Cerebellar nuclear complex (tissue), 1 donor: Measurements from ENCODE around the gene XIST.
"Not testable (repeated sequence)": the region's sequence is repeated elsewhere in the genome, so short reads cannot be mapped to it uniquely, and the experiment has no call there.

Experiments used
- DNase-seq, 2 experiments: peaks; one replicate each; lab custom pipeline; 2025; lab: John Stamatoyannopoulos, UW

XIST gene

GRCh38 chrX:73852467-73852866 is at the start of gene XIST:
Gene XIST, minus strand, starts transcription at chrX:73852714.
- peak in 1 of 2 experiments; percentile 34 for DNase-seq

- not testable (repeated sequence) for DNase-seq
Measured at GRCh38 chrX:73898315-73898714, 45.8 kb upstream of the XIST start.

GRCh38 chrX:73892515-73893090 is 40.1 kb upstream of the XIST start:
- DNase-seq = not testable (repeated sequence)

DNA sequence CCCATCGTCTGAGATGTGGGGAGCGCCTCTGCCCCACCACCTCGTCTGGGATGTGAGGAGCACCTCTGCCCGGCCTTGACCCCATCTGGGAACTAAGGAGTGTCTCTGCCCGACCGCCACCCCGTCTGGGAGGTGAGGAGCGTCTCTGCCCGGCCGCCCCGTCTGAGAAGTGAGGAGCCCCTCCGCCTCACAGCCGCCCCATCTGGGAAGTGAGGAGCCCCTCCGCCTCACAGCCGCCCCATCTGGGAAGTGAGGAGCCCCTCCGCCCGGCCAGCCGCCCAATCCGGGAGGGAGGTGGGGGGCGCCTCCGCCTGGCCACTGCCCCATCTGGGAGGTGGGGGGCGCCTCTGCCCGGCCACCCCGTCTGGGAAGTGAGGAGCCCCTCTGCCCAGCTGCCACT is 29.7 kb upstream of the XIST start:
- DNase-seq = not testable (repeated sequence)

- DNase-seq = no peak
Measured at GRCh38 chrX:73877687-73878086, 25.2 kb upstream of the XIST start.

GRCh38 chrX:73876911-73877310 is 24.4 kb upstream of the XIST start:
- no peak for DNase-seq

GRCh38 chrX:73868916-73869315 is 16.4 kb upstream of the XIST start:
- DNase-seq = no peak

DNA sequence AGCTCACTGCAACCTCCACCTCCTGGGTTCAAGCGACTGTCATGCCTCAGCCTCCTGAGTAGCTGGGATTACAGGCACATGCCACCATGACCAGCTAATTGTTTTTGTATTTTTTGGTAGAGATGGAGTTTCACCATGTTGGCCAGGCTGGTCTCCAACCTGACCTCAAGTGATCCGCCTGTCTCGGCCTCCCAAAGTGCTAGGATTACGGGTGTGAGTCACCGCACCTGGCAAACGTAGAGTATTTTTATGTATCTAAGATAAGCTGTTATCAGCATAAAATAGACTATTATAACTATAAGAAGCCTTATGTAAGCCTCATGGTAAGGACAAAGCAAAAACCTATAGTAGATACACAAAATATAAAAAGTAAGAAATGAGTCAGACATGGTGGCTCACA is 14.6 kb upstream of the XIST start:
- DNase-seq = no peak

DNA sequence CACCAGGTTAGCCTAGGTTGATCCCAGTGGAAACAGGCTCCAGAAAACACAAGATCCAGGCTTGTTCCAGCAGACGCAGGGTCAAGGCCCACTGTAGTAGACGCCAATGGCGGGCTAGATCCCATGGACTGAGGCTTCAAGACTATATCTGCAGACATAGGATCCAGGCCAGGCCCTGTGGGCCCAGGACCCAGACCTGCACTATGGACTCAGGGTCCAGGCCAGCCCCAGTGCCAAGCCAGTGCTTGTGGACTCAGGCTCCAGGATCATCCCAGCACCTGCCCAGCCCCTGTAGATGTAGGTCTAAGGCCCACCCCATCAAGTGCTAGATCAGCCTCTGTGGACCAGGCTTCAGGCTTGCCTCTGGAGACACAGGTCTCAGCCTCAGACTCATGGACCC is 11.3 kb upstream of the XIST start:
- no peak for DNase-seq

DNA sequence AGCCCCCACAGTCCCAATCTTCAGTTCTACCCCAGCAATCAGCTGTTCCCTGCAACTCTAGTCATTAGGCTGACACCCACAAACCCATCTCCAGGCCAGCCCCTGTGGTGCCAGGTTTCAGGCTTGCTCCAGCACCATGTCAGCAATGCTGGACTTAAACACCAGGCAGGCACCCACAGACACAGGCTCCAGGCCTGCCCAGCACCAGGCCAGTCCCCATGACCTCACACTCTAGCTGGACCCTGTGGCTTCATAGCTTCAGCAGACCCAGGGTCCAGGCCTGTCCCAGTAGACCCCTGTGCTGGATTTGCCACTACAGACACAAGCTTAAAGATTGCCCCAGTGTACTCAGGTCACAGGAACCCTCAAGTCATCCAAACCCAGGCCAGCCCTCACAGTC is 10.8 kb upstream of the XIST start:
- no peak for DNase-seq

- no peak for DNase-seq
Measured at GRCh38 chrX:73859622-73860021, 7.1 kb upstream of the XIST start.

DNA sequence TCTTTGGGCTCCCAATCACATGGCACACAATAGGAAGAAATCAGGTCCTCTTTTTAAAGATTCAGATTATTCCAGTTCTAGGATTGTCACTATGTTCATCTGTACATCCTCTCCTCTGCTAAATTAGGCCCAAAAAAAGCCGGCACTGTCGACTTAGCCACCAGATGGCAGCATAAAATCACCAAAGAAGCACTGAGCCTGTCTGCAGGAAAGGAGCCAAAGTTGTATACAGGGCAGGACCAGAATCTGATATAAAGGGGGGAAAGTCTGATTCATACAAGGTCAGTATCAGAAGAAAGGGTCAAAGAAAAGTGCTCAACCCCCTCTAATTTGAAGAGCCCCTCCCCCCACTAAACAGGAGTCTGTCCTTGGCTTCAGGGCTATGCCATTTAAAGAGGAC is 3.0 kb upstream of the XIST start:
- DNase-seq = peak in 1 of 2 experiments; percentile 74

DNA sequence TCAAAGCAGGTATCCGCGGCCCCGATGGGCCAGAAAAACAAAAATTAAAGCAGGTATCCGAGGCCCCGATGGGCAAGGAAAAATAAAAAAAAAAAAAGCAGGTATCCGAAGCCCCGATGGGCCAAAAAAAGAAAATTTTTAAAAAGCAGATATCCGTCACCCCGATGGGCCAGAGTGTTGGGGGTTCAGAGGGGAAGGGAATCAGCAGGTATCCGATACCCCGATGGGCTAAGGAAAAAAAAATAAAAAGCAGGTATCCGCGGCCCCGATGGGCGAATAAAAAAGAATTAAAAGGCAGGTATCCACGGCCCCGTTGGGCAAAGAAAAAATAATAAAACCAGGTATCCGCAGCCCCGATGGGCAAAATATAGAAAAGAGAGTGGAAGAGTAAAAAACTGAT is 492 bp downstream of the XIST start:
- no peak for DNase-seq

GRCh38 chrX:73851014-73852009 is 1.2 kb downstream of the XIST start:
- DNase-seq = peak; percentile 48 to 83

- no peak for DNase-seq
Measured at GRCh38 chrX:73850124-73851013, 2.1 kb downstream of the XIST start.

GRCh38 chrX:73849073-73849472 is 3.4 kb downstream of the XIST start:
- DNase-seq = no peak

GRCh38 chrX:73847991-73848390 is 4.5 kb downstream of the XIST start:
- DNase-seq = no peak

DNA sequence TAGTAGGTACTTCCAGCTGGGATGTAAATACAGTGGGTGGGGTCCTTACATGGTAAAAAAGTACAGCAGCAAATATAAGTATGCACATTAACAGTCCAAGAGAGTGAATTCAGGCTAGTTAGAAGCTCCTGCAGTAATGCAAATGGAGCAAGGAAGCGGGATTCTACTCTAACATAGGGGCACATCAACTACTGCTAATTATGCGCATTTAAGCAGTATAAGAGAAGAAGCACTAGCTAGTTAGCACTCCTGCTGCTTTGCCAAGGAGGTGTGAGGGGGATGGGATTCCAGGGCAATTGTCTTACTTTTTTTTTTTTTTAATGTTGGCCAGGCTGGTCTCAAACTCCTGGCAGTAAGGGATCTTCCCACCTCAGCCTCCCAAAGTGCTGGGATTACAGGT is 5.4 kb downstream of the XIST start:
- no peak for DNase-seq

DNA sequence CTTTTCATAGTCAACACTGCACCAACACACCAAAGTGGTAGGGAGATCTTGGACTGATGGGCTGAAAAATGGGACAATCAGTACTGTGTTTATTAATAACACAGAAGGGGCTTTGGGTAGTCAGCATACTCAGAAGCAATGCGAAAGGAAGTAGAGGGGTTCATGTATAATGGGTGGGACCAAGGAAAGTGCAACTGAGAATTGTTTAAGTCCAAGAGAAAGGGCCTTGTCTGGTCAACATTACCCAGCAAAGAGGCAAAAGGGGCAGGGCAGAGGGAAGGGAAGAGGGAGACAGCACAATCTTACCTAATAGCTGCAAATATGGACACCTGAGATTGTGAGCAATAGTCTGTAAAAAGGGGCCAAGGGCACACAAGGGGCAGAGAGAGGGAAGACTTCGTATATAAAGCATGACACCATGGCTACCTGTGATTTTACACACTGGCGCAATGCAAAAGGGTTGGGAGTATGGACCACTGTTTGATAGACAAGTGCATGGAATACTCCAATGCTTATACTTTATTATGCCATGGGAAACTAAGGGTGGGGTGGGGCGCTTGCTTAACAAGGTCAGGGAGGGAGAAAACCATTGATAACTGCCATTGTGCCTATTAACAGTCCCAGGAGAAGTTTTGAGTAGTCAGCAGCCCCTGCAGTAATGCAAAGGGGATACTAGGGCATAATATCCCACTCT is 9.8 kb downstream of the XIST start:
- DNase-seq = no peak

GRCh38 chrX:73841337-73841736 is 11.2 kb downstream of the XIST start:
- no peak for DNase-seq

DNA sequence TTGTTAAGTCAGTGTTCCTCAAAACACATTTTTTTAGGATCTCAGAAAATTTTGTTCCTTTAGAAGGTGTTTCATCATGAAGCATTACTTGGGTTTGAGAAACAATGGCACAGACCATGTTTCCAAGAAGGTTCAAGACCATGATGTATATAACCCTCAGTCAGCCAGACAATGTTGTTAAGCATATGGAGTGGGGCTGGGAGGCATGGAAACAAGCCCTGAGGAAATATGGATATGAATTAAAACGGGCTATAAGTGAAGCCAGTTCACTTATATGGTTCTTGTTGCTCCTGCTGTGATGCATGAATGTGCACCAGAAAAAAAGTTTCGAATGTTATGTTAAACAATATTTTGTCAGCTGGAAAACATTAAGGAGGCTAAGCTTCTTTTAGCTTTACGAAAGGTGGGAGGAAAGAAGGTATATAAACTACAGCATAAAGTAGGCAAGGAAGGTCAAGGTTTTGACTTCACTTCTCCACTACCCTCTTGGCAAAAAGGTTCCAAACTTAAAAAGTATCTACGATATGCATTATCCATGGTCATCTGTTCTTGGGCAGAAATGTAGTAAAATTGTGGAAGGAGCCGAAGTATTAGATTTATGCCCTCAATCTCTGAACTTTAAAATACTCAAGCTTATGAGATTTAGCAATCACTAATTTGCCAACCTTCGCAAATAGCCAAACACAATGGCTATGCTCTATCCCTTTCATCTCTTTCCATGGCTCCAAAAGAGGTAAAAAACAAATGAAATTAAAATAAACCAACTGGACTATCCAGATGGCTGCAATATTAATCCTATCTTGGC is 12.2 kb downstream of the XIST start:
- DNase-seq = no peak
